Heart left ventricle (tissue), 16 donors: ENCODE measurements around the gene SLC26A8. TPM values are rescaled to one million over a fixed set of nuclear protein-coding genes. Genes with fewer than 3 reads are reported as not detected.
"Not testable (repeated sequence)": the region's sequence is repeated elsewhere in the genome, so short reads cannot be mapped to it uniquely, and the experiment has no call there.

ENCODE experiments used
- ATAC-seq, 4 donors: fragments of 200-7000 bp; cut with Tn5 transposase; one replicate each; pipeline ENCODE4 v1.9.1; 2020 to 2022; ENCODE audit warnings: moderate library complexity in 4 of 4, mild to moderate bottlenecking in 3 of 4, moderate number of reproducible peaks in 1 of 4
- DNase-seq, 5 donors: peaks; one replicate each; pipeline ENCODE4 v3.0.0-alpha.2; 2020
- H3K27ac ChIP-seq, 12 donors: fragments of 200-600 bp; sonication (generic) in 4 of 12; one replicate each; pipeline versions ENCODE4 v1.5.0 to v1.8.0; 2016 to 2022; ENCODE audit warnings: mild to moderate bottlenecking in 2 of 12
- H3K27me3 ChIP-seq, 9 donors: fragments of 200-600 bp; sonication (generic) in 2 of 9; one replicate each; pipeline versions ENCODE4 v1.5.1 to v1.8.0; 2016 to 2022; ENCODE audit warnings: mild to moderate bottlenecking in 3 of 9
- H3K36me3 ChIP-seq, 9 donors: fragments of 200-600 bp; sonication (generic) in 2 of 9; one replicate each; pipeline versions ENCODE4 v1.5.0 to v1.8.0; 2018 to 2022; ENCODE audit warnings: mild to moderate bottlenecking in 2 of 9
- H3K4me1 ChIP-seq, 12 donors: fragments of 200-600 bp; sonication (generic) in 4 of 12; one replicate each; pipeline versions ENCODE4 v1.5.0 to v1.8.0; 2016 to 2022; ENCODE audit warnings: mild to moderate bottlenecking in 3 of 12
- H3K4me3 ChIP-seq, 12 donors: fragments of 200-600 bp; sonication (generic) in 4 of 12; one replicate each; pipeline versions ENCODE4 v1.5.0 to v1.8.0; 2017 to 2022; ENCODE audit warnings: mild to moderate bottlenecking in 9 of 12, moderate library complexity in 4 of 12
- H3K9me3 ChIP-seq, 12 donors: fragments of 200-600 bp; sonication (generic) in 4 of 12; one replicate each; pipeline versions ENCODE4 v1.5.0 to v1.8.0; 2016 to 2022; ENCODE audit warnings: mild to moderate bottlenecking in 1 of 12
- POLR2A ChIP-seq, 2 donors: fragments of 450-650 bp; IDR thresholded peaks; one replicate each; pipeline ENCODE4 v1.6.1; 2017; ENCODE audit warnings: antibody characterized with exemption in 2 of 2, mild to moderate bottlenecking in 2 of 2, moderate library complexity in 2 of 2
- WGBS, 4 donors: extraction: QIAGEN DNeasy Blood & Tissue Kit in 2 of 4; methylation state at CpG; one replicate each; pipeline versions ENCODE4 v1.1.5 to v1.1.7; 2013 to 2018; 5-methylcytosine and 5-hydroxymethylcytosine counted together
- intact Hi-C, 10 donors: fragments of 100-400 bp; cut with DNase I; formaldehyde crosslinking; loops; one replicate each; pipeline versions ENCODE4 v1.11.1 to v1.14.2; 2022
- polyA plus RNA-seq, 2 donors: library from polyadenylated mRNA; stranded (reverse); fragments of 200-250 nt; gene quantifications; one replicate each; pipeline ENCODE4 v1.2.3, GENCODE V29; 2013
- total RNA-seq, 9 donors: library from RNA; depleted of rRNA in 2 of 9; stranded (reverse); fragments of >200 nt in 2 of 9; fragmentation: NEBNext Ultra II Directional in 3 of 9; extraction: Animal tissue kit (Norgen Biotek cat#: 25700) in 3 of 9; gene quantifications; one replicate each; pipeline versions ENCODE4 v1.1.0 to v1.2.4, GENCODE V29; 2016 to 2023
- TF ChIP-seq, protein P1 (sequence below), 12 donors: fragments of 200-600 bp; sonication (generic) in 4 of 12; IDR thresholded peaks; one replicate each; pipeline versions ENCODE4 v1.5.0 to v1.8.0; 2018 to 2022; ENCODE audit warnings: antibody characterized with exemption in 12 of 12, mild to moderate bottlenecking in 5 of 12
- donor health status: ischemic (EF 13 %, LVEDD 7.1; RV severe dilation, severe dysfunction).
- donor health status: healthy with polysubstance abuse.
- donor health status: DM: no; HTN: yes; CAD: no.
- donor health status: DM: no; HTN: no; CAD: no.
- donor health status: ischemic (EF 25% LVEDD 6.9; RV normal size, moderate dysfunction).
- donor health status: ischemic (EF 25% LVEDD 5.7; RV mildly dilated, moderate dysfunction).
- donor health status: healthy.
- donor health status: DM: yes; HTN: yes; CAD: no.
- donor health status: ischemic (EF 35%, LVEDD 5.7; RV mildly dilated, moderate dysfunction).
- donor health status: nonischemic (EF 11% LVEDD 7.7; RV severe dilation, severe dysfunction).
- donor health status: DM: yes; HTN: yes; CAD: no.
- donor health status: PGD.
- donor health status: ischemic (EF 29% LVEDD 5.4; RV normal size, mild dysfunction).
- donor health status: nonischemic (EF 23%, LVEDD 6.1; RV moderate dilation, normal function).

Gene SLC26A8
- total and polyA plus RNA-seq, 11 donors, result 0.08 to 0.36 (median 0.29) TPM; not detected in 6

DNA sequence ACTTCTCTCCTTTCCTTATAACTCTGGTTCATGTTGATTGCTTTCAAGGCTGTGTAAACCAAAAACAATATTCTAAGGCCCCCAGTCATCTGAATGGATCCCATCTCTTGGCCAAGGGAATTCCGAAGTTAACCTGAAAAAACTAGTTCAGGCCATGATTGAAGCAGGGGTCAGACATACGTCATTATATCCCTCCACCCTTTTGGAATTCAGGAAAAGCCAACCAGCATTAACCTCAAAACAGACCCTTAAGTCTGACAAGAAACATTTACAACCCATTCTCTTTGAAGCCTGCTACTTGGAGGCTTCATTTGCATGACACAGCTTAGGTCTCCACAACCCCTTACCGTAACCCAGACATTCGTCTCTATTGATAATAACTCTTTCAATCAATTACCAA lies 39.7 kb downstream of the SLC26A8 start:
- Histone ChIP-seq H3K4me3 (no peak overlapping the region), H3K4me1 (no peaks in the 10 kb centered on the region), H3K27me3 (peaks cover 0 to 6% (median 0%) of the 10 kb centered on the region in 9 donors), H3K36me3 (no peaks in the 10 kb centered on the region), H3K27ac (no peak overlapping the region), H3K9me3 (no peaks in the 10 kb centered on the region)
- WGBS, 4 donors, result 63 to 68% (median 65%) methylated on average over 4 of the region's 4 CpGs
- DNase-seq (no peak), ATAC-seq (no peak)
- intact Hi-C loops, result no loop called here
- TF ChIP-seq, protein P1, sequence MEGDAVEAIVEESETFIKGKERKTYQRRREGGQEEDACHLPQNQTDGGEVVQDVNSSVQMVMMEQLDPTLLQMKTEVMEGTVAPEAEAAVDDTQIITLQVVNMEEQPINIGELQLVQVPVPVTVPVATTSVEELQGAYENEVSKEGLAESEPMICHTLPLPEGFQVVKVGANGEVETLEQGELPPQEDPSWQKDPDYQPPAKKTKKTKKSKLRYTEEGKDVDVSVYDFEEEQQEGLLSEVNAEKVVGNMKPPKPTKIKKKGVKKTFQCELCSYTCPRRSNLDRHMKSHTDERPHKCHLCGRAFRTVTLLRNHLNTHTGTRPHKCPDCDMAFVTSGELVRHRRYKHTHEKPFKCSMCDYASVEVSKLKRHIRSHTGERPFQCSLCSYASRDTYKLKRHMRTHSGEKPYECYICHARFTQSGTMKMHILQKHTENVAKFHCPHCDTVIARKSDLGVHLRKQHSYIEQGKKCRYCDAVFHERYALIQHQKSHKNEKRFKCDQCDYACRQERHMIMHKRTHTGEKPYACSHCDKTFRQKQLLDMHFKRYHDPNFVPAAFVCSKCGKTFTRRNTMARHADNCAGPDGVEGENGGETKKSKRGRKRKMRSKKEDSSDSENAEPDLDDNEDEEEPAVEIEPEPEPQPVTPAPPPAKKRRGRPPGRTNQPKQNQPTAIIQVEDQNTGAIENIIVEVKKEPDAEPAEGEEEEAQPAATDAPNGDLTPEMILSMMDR (IDR thresholded peaks at IDR 0.05), result no peak
- no peak for TF ChIP-seq POLR2A (IDR thresholded peaks at IDR 0.05)

DNA sequence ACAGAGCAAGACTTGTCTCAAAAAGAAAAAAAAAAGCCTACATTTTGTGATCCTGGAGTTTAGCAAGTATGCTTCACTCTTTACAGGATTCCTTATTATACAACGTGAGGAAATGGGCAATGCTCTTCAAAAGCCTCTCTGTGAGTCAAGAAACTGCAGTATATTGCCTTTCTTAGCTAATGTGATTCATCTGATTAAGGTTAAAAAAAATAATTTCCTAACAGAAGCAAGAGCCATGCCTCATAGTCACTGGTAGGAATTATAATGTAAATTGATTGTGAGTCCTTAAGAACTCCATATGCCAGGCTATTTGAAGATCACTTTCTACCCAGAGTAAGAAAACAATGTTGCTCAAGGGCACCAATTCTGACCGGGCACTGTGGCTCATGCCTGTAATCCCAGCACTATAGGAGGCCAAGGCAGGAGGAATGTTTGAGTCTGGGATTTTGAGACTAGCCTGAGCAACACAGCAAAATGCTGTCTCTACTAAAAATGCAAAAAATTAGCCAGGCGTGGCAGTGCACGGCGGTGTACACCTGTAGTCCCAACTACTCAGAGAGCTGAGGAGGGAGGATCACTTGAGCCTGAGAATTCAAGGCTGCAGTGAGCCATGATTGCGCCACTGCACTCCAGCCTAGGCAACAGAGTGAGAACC lies 43.3 kb downstream of the SLC26A8 start:
- Histone ChIP-seq H3K4me1 (no peaks in the 10 kb centered on the region), H3K27ac (no peak overlapping the region), H3K4me3 (no peak overlapping the region), H3K9me3 (no peaks in the 10 kb centered on the region), H3K36me3 (no peaks in the 10 kb centered on the region), H3K27me3 (peaks cover 0 to 4% (median 0%) of the 10 kb centered on the region in 9 donors)
- intact Hi-C loops, result no loop called here
- DNase-seq, result no peak
- no peak for ATAC-seq
- TF ChIP-seq, protein P1 (IDR thresholded peaks at IDR 0.05), result no peak
- TF ChIP-seq POLR2A (IDR thresholded peaks at IDR 0.05), result no peak
- 86 to 90% (median 89%) methylated on average over 6 of the region's 6 CpGs for WGBS, 4 donors

DNA sequence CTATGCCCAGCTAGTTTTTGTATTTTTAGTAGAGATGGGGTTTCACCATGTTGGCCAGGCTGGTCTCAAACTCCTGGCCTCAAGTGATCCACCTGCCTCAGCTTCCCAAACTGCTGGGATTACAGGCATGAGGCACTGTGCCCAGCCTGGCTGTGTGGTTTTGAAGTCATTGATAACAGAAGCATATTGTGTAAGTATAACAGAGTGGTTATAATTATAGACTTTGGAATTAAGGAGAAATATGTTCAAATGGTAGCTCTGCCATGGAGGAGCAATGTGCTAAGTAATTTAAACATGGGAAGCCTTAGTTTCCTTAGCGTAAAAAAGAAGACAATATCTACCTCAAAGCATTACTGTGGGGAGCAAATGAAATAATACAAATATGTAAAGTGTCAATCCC lies 44.3 kb downstream of the SLC26A8 start:
- H3K27ac ChIP-seq, H3K27me3 ChIP-seq, ATAC-seq, H3K4me3 ChIP-seq, DNase-seq, H3K36me3 ChIP-seq, H3K9me3 ChIP-seq, H3K4me1 ChIP-seq, intact Hi-C loops: not testable (repeated sequence)
- WGBS, 4 donors, result 90 to 100% (median 97%) methylated on average over 1 of the region's 1 CpG

DNA sequence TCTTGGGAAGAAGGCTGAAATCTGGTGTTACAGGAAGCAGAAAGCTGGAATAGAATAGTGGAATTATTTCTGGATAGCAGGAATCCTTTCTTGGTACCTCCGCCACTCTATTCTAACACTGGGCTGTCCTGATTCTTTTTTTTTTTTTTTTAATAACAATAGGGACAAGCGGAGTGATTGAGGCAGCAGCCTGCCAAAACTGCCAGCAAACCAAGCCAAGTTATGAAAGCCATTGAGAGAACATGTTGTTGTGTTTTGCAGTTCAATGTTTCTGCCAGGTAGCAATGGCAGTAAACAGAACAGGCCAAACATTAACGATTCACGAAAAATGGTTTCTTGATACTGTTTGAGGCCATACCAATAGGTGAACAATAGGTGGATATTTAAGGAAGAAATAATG lies 47.1 kb downstream of the SLC26A8 start:
- intact Hi-C loops, result no loop called here

More for the DNA sequence above, 47.1 kb downstream of the SLC26A8 start:
- DNase-seq (peak in 2 of 5 donors; percentile 28 to 31), ATAC-seq (peak in 2 of 4 donors; percentile 18 to 47)
- WGBS, 4 donors, result 62 to 82% (median 62%) methylated on average over 4 of the region's 4 CpGs
- no peaks in the 10 kb centered on the region for H3K9me3 ChIP-seq
- no peaks in the 10 kb centered on the region for H3K36me3 ChIP-seq
- TF ChIP-seq, protein P1 (IDR thresholded peaks at IDR 0.05), result no peak
- TF ChIP-seq POLR2A (IDR thresholded peaks at IDR 0.05), result no peak
- H3K4me1 ChIP-seq, result peaks cover 0 to 8% (median 0%) of the 10 kb centered on the region in 12 donors
- H3K27ac ChIP-seq, result no peak overlapping the region
- no peak overlapping the region for H3K4me3 ChIP-seq
- no peaks in the 10 kb centered on the region for H3K27me3 ChIP-seq
